Testis (tissue), 3 donors: ENCODE measurements around the gene CD2. TPM values are rescaled to one million over a fixed set of nuclear protein-coding genes. Genes with fewer than 3 reads are reported as not detected.

Source experiments
- DNase-seq: peaks from one replicate; pipeline ENCODE4 v3.0.0-alpha.2; 2019
- H3K27ac ChIP-seq, 2 donors: fragments of 200-600 bp; sonication (generic); one replicate each; pipeline ENCODE4 v1.5.1; 2019
- H3K27me3 ChIP-seq: fragments of 200-600 bp; sonication (generic); one replicate; pipeline ENCODE4 v1.5.1; 2019
- H3K36me3 ChIP-seq: fragments of 200-600 bp; sonication (generic); one replicate; pipeline ENCODE4 v1.5.1; 2017; ENCODE audit warnings: low read depth; ENCODE audit errors: missing control alignments
- H3K4me1 ChIP-seq: fragments of 200-600 bp; sonication (generic); one replicate; pipeline ENCODE4 v1.5.1; 2019
- H3K4me3 ChIP-seq, 2 donors: fragments of 200-600 bp; sonication (generic); one replicate each; pipeline ENCODE4 v1.5.1; 2017 to 2019
- H3K9me3 ChIP-seq: fragments of 200-600 bp; sonication (generic); one replicate; pipeline ENCODE4 v1.5.1; 2017
- POLR2A ChIP-seq: fragments of 450-650 bp; IDR thresholded peaks from one replicate; pipeline ENCODE4 v1.6.1; 2017; ENCODE audit warnings: antibody characterized with exemption, mild to moderate bottlenecking, moderate library complexity
- WGBS, 2 donors: methylation state at CpG; one replicate each; pipeline ENCODE4 v1.1.5; 2018; 5-methylcytosine and 5-hydroxymethylcytosine counted together
- intact Hi-C: fragments of 100-400 bp; cut with DNase I; formaldehyde crosslinking; loops from one replicate; pipeline ENCODE4 v1.15.1; 2023; ENCODE audit warnings: low total_unique reads
- polyA plus RNA-seq: library from polyadenylated mRNA; stranded (reverse); fragments of 350-450 nt; fragmentation: Illumina TruSeq; extraction: RNeasy Lipid Tissue Mini Kit (QIAGEN cat#74804); gene quantifications from one replicate; pipeline ENCODE4 v1.2.3, GENCODE V29; 2014; ENCODE audit warnings: low read depth, low replicate concordance; ENCODE audit not compliant: insufficient read depth
- total RNA-seq, 2 donors: library from RNA; depleted of rRNA; stranded (reverse); fragments of >200 nt; gene quantifications; one replicate each; pipeline ENCODE4 v1.2.3, GENCODE V29; 2016
- TF ChIP-seq, protein P1 (sequence below), 3 experiments: fragments of 450-650 bp in 2 of 3; fragments of 200-600 bp in 1 of 3; sonication (generic) in 1 of 3; IDR thresholded peaks; one replicate each; pipeline ENCODE4 v1.5.1; 2016 to 2019; ENCODE audit warnings: antibody characterized with exemption in 3 of 3, mild to moderate bottlenecking in 2 of 3, moderate library complexity in 1 of 3

The CD2 gene
- total and polyA plus RNA-seq, 3 donors from 2014 or later, result 0.63 to 5.8 (median 1.4) TPM

DNA sequence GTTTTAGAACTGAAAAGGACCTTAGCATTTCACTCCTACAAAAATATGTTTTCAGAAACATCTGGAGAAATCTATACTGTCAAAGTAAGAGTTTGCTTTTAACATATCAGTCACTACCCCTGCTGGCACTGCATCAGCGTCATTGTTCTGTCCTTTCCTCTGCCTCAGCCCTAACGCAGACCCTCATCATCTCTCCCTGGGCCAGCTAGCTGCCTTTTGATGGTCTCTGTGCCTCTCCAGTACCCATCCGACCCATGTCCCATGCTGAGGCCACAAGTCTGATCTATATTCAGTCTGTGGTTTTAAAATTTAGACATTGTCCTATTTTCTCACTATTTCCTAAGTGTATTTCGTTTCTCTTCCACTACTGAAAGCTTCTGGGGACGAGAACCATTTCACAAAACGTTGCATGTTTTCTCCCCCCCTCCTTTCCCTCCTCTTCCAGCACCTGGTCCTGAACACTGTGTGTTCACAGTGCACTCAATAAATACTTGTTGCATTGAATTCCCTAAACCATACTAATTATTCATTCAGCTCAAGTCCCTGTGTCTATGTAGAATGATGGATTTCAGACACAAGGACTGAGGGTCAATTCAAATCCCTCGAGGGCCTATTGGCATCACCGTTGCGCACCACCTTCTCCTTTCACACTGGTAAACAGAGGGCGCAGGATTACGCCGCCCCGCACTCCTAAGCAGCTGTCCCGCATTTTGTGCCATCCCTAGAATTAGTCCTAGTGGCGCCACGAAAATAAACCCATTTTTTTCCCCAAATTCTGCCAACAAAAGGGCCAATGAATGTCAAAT, 53.4 kb downstream of the CD2 start:
- Histone ChIP-seq H3K4me1 (no peaks in the 10 kb centered on the region), H3K27me3 (no peaks in the 10 kb centered on the region), H3K9me3 (no peaks in the 10 kb centered on the region), H3K27ac (no peak overlapping the region), H3K36me3 (no peaks in the 10 kb centered on the region), H3K4me3 (no peak overlapping the region)
- 77 to 80% methylated on average over 16 of the region's 16 CpGs for WGBS, 2 donors
- DNase-seq, result no peak
- TF ChIP-seq, protein P1, sequence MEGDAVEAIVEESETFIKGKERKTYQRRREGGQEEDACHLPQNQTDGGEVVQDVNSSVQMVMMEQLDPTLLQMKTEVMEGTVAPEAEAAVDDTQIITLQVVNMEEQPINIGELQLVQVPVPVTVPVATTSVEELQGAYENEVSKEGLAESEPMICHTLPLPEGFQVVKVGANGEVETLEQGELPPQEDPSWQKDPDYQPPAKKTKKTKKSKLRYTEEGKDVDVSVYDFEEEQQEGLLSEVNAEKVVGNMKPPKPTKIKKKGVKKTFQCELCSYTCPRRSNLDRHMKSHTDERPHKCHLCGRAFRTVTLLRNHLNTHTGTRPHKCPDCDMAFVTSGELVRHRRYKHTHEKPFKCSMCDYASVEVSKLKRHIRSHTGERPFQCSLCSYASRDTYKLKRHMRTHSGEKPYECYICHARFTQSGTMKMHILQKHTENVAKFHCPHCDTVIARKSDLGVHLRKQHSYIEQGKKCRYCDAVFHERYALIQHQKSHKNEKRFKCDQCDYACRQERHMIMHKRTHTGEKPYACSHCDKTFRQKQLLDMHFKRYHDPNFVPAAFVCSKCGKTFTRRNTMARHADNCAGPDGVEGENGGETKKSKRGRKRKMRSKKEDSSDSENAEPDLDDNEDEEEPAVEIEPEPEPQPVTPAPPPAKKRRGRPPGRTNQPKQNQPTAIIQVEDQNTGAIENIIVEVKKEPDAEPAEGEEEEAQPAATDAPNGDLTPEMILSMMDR (IDR thresholded peaks at IDR 0.05), result no peak
- TF ChIP-seq POLR2A, result no peak
- intact Hi-C loops, result no loop called here

DNA sequence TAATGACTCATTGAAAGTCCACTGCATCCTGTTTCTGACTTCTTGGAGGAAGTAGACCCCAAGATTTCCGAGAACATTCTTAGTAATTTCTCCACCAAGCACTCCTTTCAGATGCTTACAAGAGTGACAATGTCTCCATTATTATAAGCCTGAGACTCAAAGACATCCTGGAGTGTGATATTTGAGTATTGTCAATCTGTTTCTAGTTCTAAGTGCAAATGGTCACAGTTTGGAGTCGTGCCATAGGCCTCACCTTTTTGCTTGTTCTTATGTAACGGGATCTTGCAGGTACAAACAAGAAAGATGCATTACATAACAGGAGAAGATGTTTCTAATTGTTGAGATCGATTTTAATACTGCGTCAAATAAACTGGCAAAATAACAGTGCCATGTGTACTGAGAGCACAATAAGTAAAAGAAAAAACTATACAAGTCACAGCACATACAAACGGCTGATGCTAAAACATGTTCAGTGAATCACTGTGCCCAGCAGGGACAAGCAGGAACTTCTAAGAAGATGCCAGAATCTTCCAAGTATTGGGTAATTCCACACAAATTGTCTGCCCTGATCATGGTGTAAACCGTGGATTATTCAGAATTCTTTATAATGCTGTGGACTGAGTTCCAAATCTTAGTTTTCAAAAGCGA, 54.1 kb downstream of the CD2 start:
- Histone ChIP-seq H3K27me3 (no peaks in the 10 kb centered on the region), H3K9me3 (no peaks in the 10 kb centered on the region), H3K27ac (no peak overlapping the region), H3K4me3 (no peak overlapping the region), H3K4me1 (no peaks in the 10 kb centered on the region), H3K36me3 (no peaks in the 10 kb centered on the region)
- DNase-seq, result no peak
- intact Hi-C loops, result no loop called here
- 77 to 78% methylated on average over 8 of the region's 8 CpGs for WGBS, 2 donors
- no peak for TF ChIP-seq POLR2A
- TF ChIP-seq, protein P1 (IDR thresholded peaks at IDR 0.05), result no peak

DNA sequence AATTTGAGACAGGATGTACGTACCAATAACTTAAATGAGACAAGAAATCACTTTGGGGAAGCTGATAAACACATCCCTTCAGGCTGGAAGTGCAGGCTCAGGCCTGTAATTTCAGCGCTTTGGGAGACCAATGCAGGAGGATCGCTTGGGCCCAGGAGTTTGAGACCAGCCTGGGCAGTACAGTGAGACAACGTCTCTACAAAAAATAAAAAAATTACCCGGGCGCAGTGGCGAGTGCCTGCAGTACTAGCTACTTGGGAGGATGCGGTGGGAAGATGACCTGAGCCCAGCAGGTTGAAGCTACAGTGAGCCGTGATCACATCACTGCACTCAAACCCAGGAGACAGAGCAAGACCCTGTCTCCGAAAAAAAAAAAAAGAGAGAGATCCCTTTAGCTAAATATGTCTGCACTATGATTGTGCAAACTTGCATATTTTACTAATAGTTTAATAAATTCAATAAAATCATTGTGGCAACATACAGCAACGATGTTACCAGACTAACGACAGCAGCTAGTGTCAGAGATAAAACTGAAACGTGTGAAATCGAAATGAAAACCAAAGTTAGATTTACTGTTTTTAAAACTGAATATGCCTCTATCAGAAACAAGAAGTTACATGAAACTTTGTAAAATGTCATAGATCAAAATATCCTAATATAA, 54.7 kb downstream of the CD2 start:
- H3K27ac ChIP-seq, result no peak overlapping the region
- 79 to 83% methylated on average over 14 of the region's 14 CpGs for WGBS, 2 donors
- H3K4me3 ChIP-seq, result no peak overlapping the region
- H3K36me3 ChIP-seq, result no peaks in the 10 kb centered on the region
- H3K27me3 ChIP-seq, result no peaks in the 10 kb centered on the region
- TF ChIP-seq POLR2A, result no peak
- TF ChIP-seq, protein P1 (IDR thresholded peaks at IDR 0.05), result no peak
- no peak for DNase-seq
- intact Hi-C loops, result no loop called here
- H3K4me1 ChIP-seq, result no peaks in the 10 kb centered on the region
- no peaks in the 10 kb centered on the region for H3K9me3 ChIP-seq

DNA sequence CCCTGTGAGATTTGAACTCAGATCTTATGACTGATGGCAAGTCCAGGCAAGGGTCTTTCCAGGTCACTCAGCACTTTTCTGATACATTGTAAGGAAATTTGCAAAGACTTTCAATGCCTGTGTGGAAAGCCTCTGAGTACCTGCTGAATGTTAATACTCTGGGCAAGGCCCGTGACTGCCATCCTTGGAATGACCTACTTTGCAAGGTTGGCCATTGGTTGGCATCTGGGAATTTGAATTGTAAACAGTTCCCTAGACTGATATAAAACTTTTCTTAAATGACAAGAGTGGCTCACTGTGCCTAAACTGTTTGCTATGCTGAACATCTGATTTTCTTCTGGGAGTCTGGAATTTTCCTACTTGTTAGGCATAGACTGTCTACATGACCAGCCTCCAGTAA, 57.1 kb downstream of the CD2 start:
- no peak for DNase-seq
- WGBS, 2 donors, result 90 to 95% methylated on average over 1 of the region's 1 CpG
- TF ChIP-seq POLR2A, result no peak
- TF ChIP-seq, protein P1 (IDR thresholded peaks at IDR 0.05), result no peak
- H3K4me3 ChIP-seq, result no peak overlapping the region
- H3K27me3 ChIP-seq, result no peaks in the 10 kb centered on the region
- H3K9me3 ChIP-seq, result no peaks in the 10 kb centered on the region
- no peaks in the 10 kb centered on the region for H3K4me1 ChIP-seq
- no peak overlapping the region for H3K27ac ChIP-seq
- H3K36me3 ChIP-seq, result no peaks in the 10 kb centered on the region
- intact Hi-C loops, result no loop called here
